T follicular helper cell (primary cell): ENCODE results near the gene CES4A.

Experiments used
- DNase-seq: peaks from one replicate; pipeline ENCODE4 v3.0.0-alpha.2; 2020; ENCODE audit warnings: low read depth

Gene CES4A

DNA sequence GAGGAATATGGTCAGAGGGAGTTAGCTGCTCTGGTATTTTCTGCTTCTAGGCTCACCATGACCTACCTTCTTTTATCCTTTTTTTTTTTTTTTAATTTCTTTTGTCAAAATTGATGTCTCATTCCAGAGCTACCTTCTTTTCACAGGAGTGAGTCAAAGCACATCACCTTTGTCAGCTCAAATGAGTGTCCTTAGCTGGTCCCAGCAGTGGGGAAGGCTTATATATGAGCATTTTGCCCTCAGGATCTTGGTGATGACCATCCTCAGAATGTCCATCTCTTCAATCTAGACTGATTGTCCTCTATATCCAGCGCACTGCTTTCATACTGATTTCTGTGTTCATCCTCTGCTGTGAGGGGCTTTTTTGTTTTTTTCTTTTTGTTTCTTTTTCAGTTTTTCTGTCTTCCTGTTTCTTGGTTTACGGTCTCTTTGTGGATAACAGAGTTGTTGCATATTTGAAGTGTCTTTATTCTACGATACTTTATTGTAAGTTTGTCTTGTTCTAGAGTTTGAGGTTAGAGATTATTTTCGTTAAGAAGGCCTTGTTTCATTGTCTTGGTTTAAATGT, 65.5 kb downstream of the CES4A start:
- DNase-seq = no peak

GRCh38 chr16:67054901-67055300, 66.5 kb downstream of the CES4A start:
- DNase-seq = no peak

GRCh38 chr16:67055712-67056487, 67.5 kb downstream of the CES4A start:
- no peak for DNase-seq
